Measurements from ENCODE around the gene MRPL43. TPM values are rescaled to one million over a fixed set of nuclear protein-coding genes. Genes with fewer than 3 reads are reported as not detected.
A peak's percentile ranks its signal among the peaks of the same experiment; 100 is the strongest.

Gene MRPL43
- total and polyA plus RNA-seq, 2 donors from 2014 or later, result 81.5 to 157 TPM

- H3K27me3 ChIP-seq (ENCODE audit: control insufficient read depth, insufficient read depth, low read length), result peaks cover 3% of the 10 kb centered on the region
- peak overlapping the region; percentile 63 to 93 (median 88) for H3K4me3 ChIP-seq (ENCODE audit: low read length in 3 of 3)
- peak in 2 of 5 donors; percentile 63 to 85 for DNase-seq
- no peak for FAIRE-seq
- peaks cover 0 to 23% (median 14%) of the 10 kb centered on the region in 3 donors for H3K36me3 ChIP-seq (ENCODE audit: control insufficient read depth in 2 of 3, insufficient read depth in 3 of 3, low read length in 3 of 3)
- H3K9me3 ChIP-seq (ENCODE audit: control insufficient read depth in 2 of 3, insufficient read depth in 1 of 3, low read length in 3 of 3), result no peaks in the 10 kb centered on the region
- peaks cover 0 to 21% (median 5%) of the 10 kb centered on the region in 3 donors for H3K4me1 ChIP-seq (ENCODE audit: control insufficient read depth in 2 of 3, insufficient read depth in 2 of 3, low read depth in 1 of 3, low read length in 3 of 3)
- no peak for TF ChIP-seq CTCF (IDR thresholded peaks at IDR 0.05; ENCODE audit: borderline replicate concordance, extremely low read depth, insufficient read depth)
- intact Hi-C loops (cut with DNase I), result no loop called here
- peak overlapping the region; percentile 96 to 97 for H3K27ac ChIP-seq (ENCODE audit: low read depth in 2 of 2, low read length in 2 of 2)
- peak overlapping the region; percentile 21 to 89 (median 26) for H3K9ac ChIP-seq (ENCODE audit: low read length in 3 of 3)
Measured at GRCh38 chr10:101032637-101033224, 45.4 kb upstream of the MRPL43 start.

- Histone ChIP-seq H3K27me3 (ENCODE audit: control insufficient read depth, insufficient read depth, low read length) (peaks cover 3% of the 10 kb centered on the region), H3K27ac (ENCODE audit: low read depth in 2 of 2, low read length in 2 of 2) (peak overlapping the region; percentile 96 to 97), H3K9me3 (ENCODE audit: control insufficient read depth in 2 of 3, insufficient read depth in 1 of 3, low read length in 3 of 3) (no peaks in the 10 kb centered on the region), H3K9ac (ENCODE audit: low read length in 3 of 3) (peak overlapping the region; percentile 47 to 89 (median 88)), H3K36me3 (ENCODE audit: control insufficient read depth in 2 of 3, insufficient read depth in 3 of 3, low read length in 3 of 3) (peaks cover 0 to 18% (median 8%) of the 10 kb centered on the region in 3 donors), H3K4me3 (ENCODE audit: low read length in 3 of 3) (peak overlapping the region; percentile 64 to 93 (median 88)), H3K4me1 (ENCODE audit: control insufficient read depth in 2 of 3, insufficient read depth in 2 of 3, low read depth in 1 of 3, low read length in 3 of 3) (peaks cover 0 to 21% (median 5%) of the 10 kb centered on the region in 3 donors)
- DNase-seq (peak; percentile 85 to 95 (median 92)), FAIRE-seq (no peak)
- intact Hi-C loops (cut with DNase I), result no loop called here
- TF ChIP-seq CTCF (IDR thresholded peaks at IDR 0.05; ENCODE audit: borderline replicate concordance, extremely low read depth, insufficient read depth), result no peak
Measured at GRCh38 chr10:101031796-101032636, 44.7 kb upstream of the MRPL43 start.

GRCh38 chr10:101031128-101031795 lies 44.0 kb upstream of the MRPL43 start, which contains the start of the genes PDZD7 and SFXN3:
Gene PDZD7 (minus strand): TSS chr10:101031129. CDS start chr10:101030219, 910 bp downstream.
Gene SFXN3 (plus strand): TSS chr10:101031234. CDS start chr10:101034695, 3,461 bp downstream.
- DNase-seq (peak; percentile 95 to 97 (median 96)), FAIRE-seq (no peak)
- Histone ChIP-seq H3K9ac (ENCODE audit: low read length in 3 of 3) (peak within 1 kb of the TSS; percentile 47 to 89 (median 88)), H3K4me1 (ENCODE audit: control insufficient read depth in 2 of 3, insufficient read depth in 2 of 3, low read depth in 1 of 3, low read length in 3 of 3) (peaks cover 0 to 21% (median 5%) of the 10 kb centered on the region in 3 donors), H3K36me3 (ENCODE audit: control insufficient read depth in 2 of 3, insufficient read depth in 3 of 3, low read length in 3 of 3) (peaks cover 0 to 11% (median 8%) of the 10 kb centered on the region in 3 donors), H3K9me3 (ENCODE audit: control insufficient read depth in 2 of 3, insufficient read depth in 1 of 3, low read length in 3 of 3) (no peaks in the 10 kb centered on the region), H3K27ac (ENCODE audit: low read depth in 2 of 2, low read length in 2 of 2) (peak within 1 kb of the TSS; percentile 96 to 97), H3K4me3 (ENCODE audit: low read length in 3 of 3) (peak within 1 kb of the TSS; percentile 64 to 93 (median 88)), H3K27me3 (ENCODE audit: control insufficient read depth, insufficient read depth, low read length) (peaks cover 3% of the 10 kb centered on the region)
- no peak for TF ChIP-seq CTCF (IDR thresholded peaks at IDR 0.05; ENCODE audit: borderline replicate concordance, extremely low read depth, insufficient read depth)
- intact Hi-C loops (cut with DNase I), result no loop called here
